H9 (cell line): Measurements from ENCODE around the gene CDC16. TPM values are rescaled to one million over a fixed set of nuclear protein-coding genes. Genes with fewer than 3 reads are reported as not detected.

Experiments
- DNase-seq: peaks from one replicate; pipeline ENCODE4 v3.0.0-alpha.2; 2017
- H2AFZ ChIP-seq: one replicate; pipeline ENCODE4 v1.6.1; 2013; ENCODE audit warnings: mild to moderate bottlenecking, low read length, control low read depth, moderate library complexity
- H2AK5ac ChIP-seq: 2 replicates; pipeline ENCODE4 v1.6.1; 2013; ENCODE audit warnings: low read length, control low read depth, mixed read lengths; ENCODE audit not compliant: insufficient read length
- H2BK120ac ChIP-seq: one replicate; pipeline ENCODE4 v1.6.1; 2013; ENCODE audit warnings: low read depth, mild to moderate bottlenecking, low read length, control low read depth, inconsistent platforms; ENCODE audit not compliant: poor library complexity, severe bottlenecking
- H2BK12ac ChIP-seq: 2 replicates; pipeline ENCODE4 v1.6.1; 2013; ENCODE audit warnings: low read length, control low read depth, mixed read lengths, low read depth; ENCODE audit not compliant: insufficient read length
- H2BK15ac ChIP-seq: 2 replicates; pipeline ENCODE4 v1.6.1; 2013; ENCODE audit warnings: low read depth, low read length, control low read depth
- H2BK20ac ChIP-seq: one replicate; pipeline ENCODE4 v1.6.1; 2013; ENCODE audit warnings: low read depth, mild to moderate bottlenecking, low read length, control low read depth, inconsistent platforms; ENCODE audit not compliant: poor library complexity, severe bottlenecking
- H2BK5ac ChIP-seq: 2 replicates; pipeline ENCODE4 v1.6.1; 2013; ENCODE audit warnings: low read length, control low read depth, mixed read lengths; ENCODE audit not compliant: insufficient read length
- H3K14ac ChIP-seq: 2 replicates; pipeline ENCODE4 v1.6.1; 2013; ENCODE audit warnings: low read length, control low read depth; ENCODE audit not compliant: insufficient read depth
- H3K18ac ChIP-seq: 2 replicates; pipeline ENCODE4 v1.6.1; 2013; ENCODE audit warnings: low read depth, mild to moderate bottlenecking, mixed read lengths, low read length, control low read depth; ENCODE audit not compliant: insufficient read length
- H3K23ac ChIP-seq: 2 replicates; pipeline ENCODE4 v1.6.1; 2013; ENCODE audit warnings: low read length, control low read depth, mixed read lengths, low read depth; ENCODE audit not compliant: insufficient read length
- H3K23me2 ChIP-seq: 2 replicates; pipeline ENCODE4 v1.6.1; 2013; ENCODE audit warnings: low read depth, mild to moderate bottlenecking, mixed read lengths, low read length, control low read depth; ENCODE audit not compliant: insufficient read length, poor library complexity, severe bottlenecking
- H3K27ac ChIP-seq: 2 replicates; pipeline ENCODE4 v1.5.1; 2013; ENCODE audit warnings: low read length, control low read depth, mixed read lengths, low read depth; ENCODE audit not compliant: insufficient read length
- H3K27me3 ChIP-seq: 2 replicates; pipeline ENCODE4 v1.6.1; 2013; ENCODE audit warnings: low read length, control low read depth, inconsistent platforms; ENCODE audit not compliant: insufficient read depth
- H3K4ac ChIP-seq: 2 replicates; pipeline ENCODE4 v1.6.1; 2013; ENCODE audit warnings: low read depth, mild to moderate bottlenecking, control low read depth, inconsistent platforms, low read length, moderate library complexity
- H3K4me1 ChIP-seq: 2 replicates; pipeline ENCODE4 v1.6.1; 2013; ENCODE audit warnings: low read length, control low read depth, inconsistent platforms; ENCODE audit not compliant: insufficient read depth
- H3K4me2 ChIP-seq: 2 replicates; pipeline ENCODE4 v1.6.1; 2013; ENCODE audit warnings: low read length, control low read depth, mixed read lengths; ENCODE audit not compliant: insufficient read length, insufficient read depth
- H3K56ac ChIP-seq: 2 replicates; pipeline ENCODE4 v1.6.1; 2013; ENCODE audit warnings: low read depth, mild to moderate bottlenecking, mixed read lengths, low read length, control low read depth; ENCODE audit not compliant: insufficient read length
- H3K79me1 ChIP-seq: 2 replicates; pipeline ENCODE4 v1.6.1; 2013; ENCODE audit warnings: low read depth, mild to moderate bottlenecking, moderate library complexity, low read length, control low read depth, inconsistent platforms; ENCODE audit not compliant: insufficient read depth, poor library complexity, severe bottlenecking
- H3K79me2 ChIP-seq: 2 replicates; pipeline ENCODE4 v1.6.1; 2013; ENCODE audit warnings: low read length, control low read depth, inconsistent platforms; ENCODE audit not compliant: insufficient read depth
- H3K9ac ChIP-seq: 2 replicates; pipeline ENCODE4 v1.6.1; 2013; ENCODE audit warnings: low read length, control low read depth, mixed read lengths; ENCODE audit not compliant: insufficient read length; ENCODE audit errors: extremely low read depth
- H3K9me3 ChIP-seq: one replicate; pipeline ENCODE4 v1.6.1; 2013; ENCODE audit warnings: low read depth, low read length, inconsistent platforms; ENCODE audit not compliant: control insufficient read depth
- H3T11ph ChIP-seq: one replicate; pipeline ENCODE4 v1.6.1; 2013; ENCODE audit warnings: mild to moderate bottlenecking, low read length, control low read depth, inconsistent platforms
- H4K20me1 ChIP-seq: one replicate; pipeline ENCODE4 v1.6.1; 2013; ENCODE audit not compliant: control insufficient read depth, insufficient read length, insufficient read depth
- H4K5ac ChIP-seq: 2 replicates; pipeline ENCODE4 v1.6.1; 2013; ENCODE audit warnings: low read depth, mild to moderate bottlenecking, mixed read lengths, low read length, control low read depth; ENCODE audit not compliant: insufficient read length
- H4K8ac ChIP-seq: replicated peaks from 2 replicates; pipeline ENCODE4 v1.6.1; 2013; ENCODE audit warnings: low read length, control low read depth, mixed read lengths, low read depth; ENCODE audit not compliant: insufficient read length
- H4K91ac ChIP-seq: 2 replicates; pipeline ENCODE4 v1.6.1; 2013; ENCODE audit warnings: low read depth, mild to moderate bottlenecking, moderate library complexity, mixed read lengths, low read length, control low read depth; ENCODE audit not compliant: insufficient read length
- H3K27ac Mint-ChIP-seq, 3 experiments: 2 replicates in 2 of 3; 3 replicates in 1 of 3; pipeline ENCODE4 v1.8.0; 2020 to 2021; ENCODE audit warnings: mixed read lengths in 3 of 3, mild to moderate bottlenecking in 1 of 3, moderate library complexity in 1 of 3
- H3K27me3 Mint-ChIP-seq: 2 replicates; pipeline ENCODE4 v1.8.0; 2021; ENCODE audit warnings: low read depth, mild to moderate bottlenecking, moderate library complexity, mixed read lengths
- H3K36me3 Mint-ChIP-seq, 3 experiments: 2 replicates in 2 of 3; 3 replicates in 1 of 3; pipeline ENCODE4 v1.8.0; 2020 to 2021; ENCODE audit warnings: low read depth in 3 of 3, mixed read lengths in 3 of 3; ENCODE audit not compliant: insufficient read depth in 1 of 3
- H3K4me1 Mint-ChIP-seq, 2 experiments: 2 replicates each; pipeline ENCODE4 v1.8.0; 2020; ENCODE audit warnings: mixed read lengths in 2 of 2
- H3K4me3 Mint-ChIP-seq, 2 experiments: 2 replicates in 1 of 2; 3 replicates in 1 of 2; pipeline ENCODE4 v1.8.0; 2020 to 2021; ENCODE audit warnings: mild to moderate bottlenecking in 2 of 2, mixed read lengths in 2 of 2, moderate library complexity in 1 of 2
- H3K9me3 Mint-ChIP-seq, 2 experiments: 2 replicates in 1 of 2; 3 replicates in 1 of 2; pipeline ENCODE4 v1.8.0; 2020; ENCODE audit warnings: mild to moderate bottlenecking in 2 of 2, mixed read lengths in 2 of 2, moderate library complexity in 1 of 2
- WGBS: extraction: QIAGEN DNeasy Blood & Tissue Kit; methylation state at CpG from one replicate; pipeline ENCODE4 v1.1.7; 2013; ENCODE audit warnings: missing lambda C conversion rate, low lambda C conversion rate, mixed read lengths; ENCODE audit not compliant: insufficient read length; ENCODE audit errors: extremely low coverage; 5-methylcytosine and 5-hydroxymethylcytosine counted together
- total RNA-seq: library from RNA; stranded (reverse); gene quantifications from 2 replicates; pipeline ENCODE4 v1.2.1, GENCODE V29; 2021
- TF ChIP-seq, protein P1 (sequence below): fragments of 200-600 bp; sonication (generic); conservative IDR thresholded peaks from 3 replicates; pipeline ENCODE4 v1.8.0; 2021; ENCODE audit warnings: antibody characterized with exemption, mild to moderate bottlenecking

The CDC16 gene
- total RNA-seq, 1 experiment from 2014 or later = 91.9 TPM

DNA sequence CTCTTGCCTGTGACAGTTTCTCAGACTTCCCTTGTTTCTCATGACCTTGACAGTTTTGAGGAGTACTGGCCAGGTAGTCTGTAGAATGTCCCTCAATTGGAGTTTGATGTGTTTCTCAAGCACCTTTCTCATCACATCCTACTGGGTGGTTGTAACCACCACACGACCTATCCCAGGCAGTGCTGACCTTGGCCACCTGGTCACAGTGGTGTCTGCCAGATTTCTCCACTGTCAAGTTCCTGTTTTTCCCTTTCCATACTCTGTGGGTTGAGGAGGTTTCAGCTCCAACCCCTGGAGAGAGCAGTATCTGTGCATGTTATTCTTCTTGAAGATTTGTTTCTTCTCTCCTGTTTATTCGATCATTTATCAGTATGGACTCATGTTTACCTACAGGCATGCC, 38.3 kb downstream of the CDC16 start:
- H3K4me3 Mint-ChIP-seq = no peak overlapping the region
- no peak overlapping the region for H3K27ac Mint-ChIP-seq
- Histone ChIP-seq H2AK5ac (no peak overlapping the region), H3K23me2 (no peaks in the 10 kb centered on the region), H4K20me1 (no peaks in the 10 kb centered on the region), H3K27me3 (no peaks in the 10 kb centered on the region), H3K9me3 (no peaks in the 10 kb centered on the region), H3K79me1 (no peaks in the 10 kb centered on the region), H3K18ac (no peak overlapping the region), H4K91ac (no peak overlapping the region), H2BK20ac (no peak overlapping the region), H3K4me1 (no peaks in the 10 kb centered on the region), H3T11ph (no peak overlapping the region), H3K27ac (no peak overlapping the region), H3K9ac (no peak overlapping the region), H3K4me2 (no peak overlapping the region), H2BK12ac (no peak overlapping the region), H3K23ac (no peak overlapping the region), H4K8ac (no peak overlapping the region), H2AFZ (no peak overlapping the region), H2BK120ac (no peak overlapping the region), H3K79me2 (no peaks in the 10 kb centered on the region), H2BK5ac (no peak overlapping the region), H3K14ac (no peak overlapping the region), H4K5ac (no peak overlapping the region), H3K56ac (no peak overlapping the region), H2BK15ac (no peak overlapping the region), H3K4ac (no peak overlapping the region)
- TF ChIP-seq, protein P1, sequence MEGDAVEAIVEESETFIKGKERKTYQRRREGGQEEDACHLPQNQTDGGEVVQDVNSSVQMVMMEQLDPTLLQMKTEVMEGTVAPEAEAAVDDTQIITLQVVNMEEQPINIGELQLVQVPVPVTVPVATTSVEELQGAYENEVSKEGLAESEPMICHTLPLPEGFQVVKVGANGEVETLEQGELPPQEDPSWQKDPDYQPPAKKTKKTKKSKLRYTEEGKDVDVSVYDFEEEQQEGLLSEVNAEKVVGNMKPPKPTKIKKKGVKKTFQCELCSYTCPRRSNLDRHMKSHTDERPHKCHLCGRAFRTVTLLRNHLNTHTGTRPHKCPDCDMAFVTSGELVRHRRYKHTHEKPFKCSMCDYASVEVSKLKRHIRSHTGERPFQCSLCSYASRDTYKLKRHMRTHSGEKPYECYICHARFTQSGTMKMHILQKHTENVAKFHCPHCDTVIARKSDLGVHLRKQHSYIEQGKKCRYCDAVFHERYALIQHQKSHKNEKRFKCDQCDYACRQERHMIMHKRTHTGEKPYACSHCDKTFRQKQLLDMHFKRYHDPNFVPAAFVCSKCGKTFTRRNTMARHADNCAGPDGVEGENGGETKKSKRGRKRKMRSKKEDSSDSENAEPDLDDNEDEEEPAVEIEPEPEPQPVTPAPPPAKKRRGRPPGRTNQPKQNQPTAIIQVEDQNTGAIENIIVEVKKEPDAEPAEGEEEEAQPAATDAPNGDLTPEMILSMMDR = no peak
- WGBS = no CpG with 5 or more reads among the region's 2 CpGs
- peaks cover 32 to 73% (median 57%) of the 10 kb centered on the region in 3 experiments for H3K36me3 Mint-ChIP-seq
- H3K4me1 Mint-ChIP-seq = no peaks in the 10 kb centered on the region
- no peaks in the 10 kb centered on the region; the same call in 1 of the 2 replicates for H3K27me3 Mint-ChIP-seq
- no peak for DNase-seq
- H3K9me3 Mint-ChIP-seq = no peaks in the 10 kb centered on the region
